NB4 (cell line): ENCODE data around the gene CACYBP.

Experiments
- DNase-seq: peaks from one replicate; pipeline ENCODE4 v3.0.0; 2010; ENCODE audit warnings: low read depth
- H3K4me3 ChIP-seq: one replicate; pipeline ENCODE4 v1.5.1; 2011; ENCODE audit warnings: mild to moderate bottlenecking, low read depth, low read length, moderate library complexity
- CTCF ChIP-seq: IDR thresholded peaks from one replicate; pipeline ENCODE4 v1.5.1; 2012; ENCODE audit warnings: low read depth, low read length
- MAX ChIP-seq: IDR thresholded peaks from 2 replicates; pipeline ENCODE4 v1.6.1; 2011; ENCODE audit warnings: low read depth, low read length
- MYC ChIP-seq: IDR thresholded peaks from 2 replicates; pipeline ENCODE4 v1.6.1; 2011; ENCODE audit warnings: low read depth, low read length
- POLR2A ChIP-seq: IDR thresholded peaks from 2 replicates; pipeline ENCODE4 v1.6.1; 2011; ENCODE audit warnings: mild to moderate bottlenecking; ENCODE audit not compliant: insufficient read length; ENCODE audit errors: extremely low read depth

CACYBP gene

GRCh38 chr1:174995916-174996315 lies 3.8 kb upstream of the CACYBP start:
- H3K4me3 ChIP-seq = no peak overlapping the region
- TF ChIP-seq POLR2A = no peak
- DNase-seq = no peak

- TF ChIP-seq CTCF (no peak), POLR2A (no peak), MAX (no peak)
- no peak overlapping the region for H3K4me3 ChIP-seq
- no peak for DNase-seq
Measured at GRCh38 chr1:174996476-174996875, 3.3 kb upstream of the CACYBP start.

GRCh38 chr1:174997041-174997440 lies 2.7 kb upstream of the CACYBP start:
- no peak for DNase-seq
- TF ChIP-seq MYC (no peak), POLR2A (no peak), MAX (no peak), CTCF (no peak)
- H3K4me3 ChIP-seq = no peak overlapping the region

DNA sequence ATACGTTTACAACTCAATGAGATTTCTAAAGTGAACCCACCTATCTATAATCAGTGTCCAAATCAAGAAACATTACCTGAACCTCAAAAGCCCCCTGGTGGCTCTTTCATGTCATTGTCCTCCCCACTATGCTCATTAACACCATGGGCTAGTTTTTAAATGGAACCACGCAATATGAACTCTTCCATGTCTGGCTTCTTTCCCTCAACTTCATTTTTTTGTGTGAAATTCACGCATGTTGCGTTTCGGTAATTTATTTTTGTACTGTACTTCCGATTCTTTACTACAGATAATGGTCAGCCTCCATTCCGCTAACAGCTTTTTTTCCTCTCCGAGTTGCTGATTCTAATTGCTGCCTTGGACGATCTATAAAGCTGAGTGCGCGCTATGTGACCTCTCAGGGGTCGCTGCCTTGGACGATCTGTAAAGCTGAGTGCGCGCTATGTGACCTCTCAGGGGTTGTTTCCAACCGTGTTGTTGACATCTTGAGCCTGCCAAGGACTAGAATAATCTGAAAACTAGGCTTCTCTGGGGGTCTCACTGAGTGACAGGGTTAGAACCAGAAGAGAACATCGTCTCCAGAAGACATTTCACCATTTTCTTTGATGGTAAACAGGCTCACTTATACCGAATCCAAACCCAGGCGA lies 1.1 kb upstream of the CACYBP start:
- peak; percentile 81 for DNase-seq
- TF ChIP-seq CTCF (peak; percentile 81), POLR2A (no peak), MAX (peak; percentile 35; the same call in 1 of the 2 replicates)
- peak overlapping the region; percentile 85 for H3K4me3 ChIP-seq

DNA sequence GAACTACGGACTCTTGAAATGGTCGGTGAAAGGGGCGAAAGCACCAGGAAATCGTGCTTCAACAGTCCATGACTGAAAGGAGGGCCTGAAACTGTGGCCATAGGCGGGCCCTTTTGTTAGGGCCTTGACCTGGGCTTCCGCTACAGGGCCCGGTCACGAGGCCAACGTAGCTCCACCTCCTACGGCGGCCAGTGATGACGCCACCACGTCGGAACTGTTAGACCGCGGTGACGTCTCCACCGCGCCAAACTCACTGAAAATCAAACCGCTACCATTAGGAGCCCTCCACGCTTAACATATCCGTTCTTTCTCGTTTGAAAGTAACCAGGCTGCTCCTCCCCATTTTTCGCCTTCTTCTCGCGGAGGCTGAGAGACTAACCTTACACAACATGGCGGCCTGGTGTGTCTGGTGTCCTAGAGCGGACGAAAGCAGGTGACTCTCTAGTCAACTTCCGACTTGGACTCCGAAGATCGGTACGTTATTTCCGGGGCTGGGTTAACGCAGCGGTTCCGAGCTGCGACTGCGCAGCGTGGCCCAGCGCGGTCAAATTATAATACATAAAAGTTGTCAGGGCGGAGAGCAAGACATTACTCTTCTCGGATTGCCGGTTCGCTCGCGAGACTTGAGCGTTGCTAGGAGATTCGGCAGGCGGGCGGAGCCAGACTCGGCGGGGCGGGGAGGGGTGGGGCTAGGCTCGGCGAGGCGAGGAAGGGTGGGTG lies 371 bp upstream of the CACYBP start:
- H3K4me3 ChIP-seq = peak overlapping the region; percentile 85
- TF ChIP-seq POLR2A = peak; percentile 98
- no peak for TF ChIP-seq CTCF
- peak; percentile 63 for TF ChIP-seq MYC
- TF ChIP-seq MAX = peak; percentile 53
- peak; percentile 98 for DNase-seq

DNA sequence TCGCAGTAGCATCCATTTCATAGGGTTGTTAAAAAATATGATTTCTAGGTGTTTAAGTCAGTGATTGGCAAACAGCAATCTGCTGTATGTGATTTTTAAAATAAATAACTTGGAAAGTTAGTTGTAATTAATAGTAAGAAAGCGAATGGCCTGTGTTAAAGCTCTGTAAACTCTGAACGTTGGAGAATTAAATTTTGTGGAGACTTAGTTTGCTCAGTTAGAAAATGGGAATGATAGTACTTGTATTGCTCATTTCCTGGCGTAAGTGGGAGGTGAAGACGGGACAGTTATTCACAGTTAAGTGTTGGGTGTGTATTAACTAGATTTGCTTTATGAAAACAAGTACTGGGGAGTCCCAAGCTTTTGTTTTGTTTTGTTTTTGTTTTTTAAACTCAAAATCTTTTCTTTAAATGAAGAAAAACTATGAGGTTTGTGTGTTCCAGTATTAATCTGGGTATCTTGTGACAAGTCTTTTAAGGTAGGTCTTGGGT lies 995 bp downstream of the CACYBP start:
- peak; percentile 37 for DNase-seq
- H3K4me3 ChIP-seq = peak overlapping the region; percentile 96
- no peak for TF ChIP-seq MAX
- no peak for TF ChIP-seq MYC
- no peak for TF ChIP-seq POLR2A
- TF ChIP-seq CTCF = no peak
